ENCODE measurements around the gene EIF3J.
"Not testable (repeated sequence)": the region's sequence is repeated elsewhere in the genome, so short reads cannot be mapped to it uniquely, and the experiment has no call there.

Gene EIF3J

DNA sequence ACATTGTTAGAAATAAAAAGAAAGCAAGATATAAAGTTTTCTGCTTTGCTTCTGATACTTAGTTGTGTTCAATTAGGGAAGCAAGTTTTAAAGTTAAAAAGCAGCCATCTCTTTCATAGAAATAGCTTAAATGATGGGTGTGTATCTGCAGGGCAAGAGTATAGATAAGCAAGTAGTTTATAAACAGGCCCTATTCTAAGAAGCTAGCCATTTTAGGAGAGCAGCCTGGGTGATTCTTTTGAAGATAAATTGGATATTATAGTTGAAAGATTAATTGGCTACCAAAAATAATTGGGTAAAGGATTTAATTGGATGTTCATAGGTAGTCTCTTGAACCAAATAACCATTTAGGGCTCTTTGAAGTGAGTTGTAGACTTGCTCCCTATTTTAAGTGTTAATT lies 5.6 kb downstream of the EIF3J start:
- no peak for DNase-seq

DNA sequence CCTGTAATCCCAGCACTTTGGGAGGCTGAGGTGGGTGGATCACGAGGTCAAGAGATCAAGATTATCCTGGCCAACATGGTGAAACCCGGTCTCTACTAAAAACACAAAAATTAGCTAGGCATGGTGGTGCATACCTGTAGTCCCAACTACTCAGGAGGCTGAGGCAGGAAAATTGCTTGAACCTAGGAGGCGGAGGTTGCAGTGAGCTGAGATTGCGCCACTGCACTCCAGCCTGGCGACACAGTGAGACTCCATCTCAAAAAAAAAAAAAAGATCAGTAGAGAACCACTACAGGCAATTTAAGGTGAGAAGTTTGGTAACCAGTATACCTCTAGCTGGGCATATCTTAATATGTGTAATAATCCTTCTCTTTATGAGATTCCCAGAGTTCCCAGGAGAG lies 7.8 kb downstream of the EIF3J start:
- not testable (repeated sequence) for DNase-seq

DNA sequence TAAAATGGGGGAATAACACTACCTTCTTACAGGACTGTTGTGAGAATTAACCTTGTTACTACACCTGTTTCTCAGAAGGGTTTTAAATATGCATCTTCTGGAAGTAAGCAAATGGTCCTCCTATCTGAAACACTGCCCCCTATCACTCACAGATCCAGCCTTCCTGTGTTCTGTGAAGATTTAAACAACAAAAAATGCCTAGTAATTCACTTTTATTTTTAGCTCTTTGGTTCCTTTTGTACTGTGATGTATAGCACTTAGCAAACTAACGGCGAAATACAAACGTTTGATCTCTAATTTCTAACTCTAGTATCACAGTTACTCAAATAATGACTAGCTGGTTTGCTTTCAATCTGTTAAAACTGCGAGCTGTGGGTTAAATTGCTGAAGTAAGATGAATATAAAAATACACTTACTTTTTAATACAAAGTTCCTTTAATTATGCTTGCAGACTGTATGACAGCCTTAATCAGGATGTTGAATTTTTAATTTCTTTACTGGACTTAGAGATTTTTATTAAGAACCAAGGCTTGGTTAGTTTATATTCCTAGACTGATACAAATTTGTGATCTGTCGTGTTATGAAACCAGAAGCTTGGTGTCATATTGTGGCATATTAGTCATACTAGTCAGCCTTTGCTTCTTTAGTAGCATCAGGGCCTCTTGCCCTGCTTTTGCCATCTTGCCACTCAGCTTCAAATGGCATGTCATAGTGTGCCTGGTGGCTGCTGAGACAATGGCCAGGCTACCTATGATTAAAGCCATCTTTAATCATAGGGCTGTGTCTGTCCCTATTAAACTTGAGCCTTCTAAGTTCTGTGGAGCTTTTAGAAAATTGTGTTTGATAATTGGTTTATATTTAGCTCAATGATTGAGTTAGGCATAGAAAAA lies 9.2 kb downstream of the EIF3J start:
- DNase-seq = peak; percentile 77

DNA sequence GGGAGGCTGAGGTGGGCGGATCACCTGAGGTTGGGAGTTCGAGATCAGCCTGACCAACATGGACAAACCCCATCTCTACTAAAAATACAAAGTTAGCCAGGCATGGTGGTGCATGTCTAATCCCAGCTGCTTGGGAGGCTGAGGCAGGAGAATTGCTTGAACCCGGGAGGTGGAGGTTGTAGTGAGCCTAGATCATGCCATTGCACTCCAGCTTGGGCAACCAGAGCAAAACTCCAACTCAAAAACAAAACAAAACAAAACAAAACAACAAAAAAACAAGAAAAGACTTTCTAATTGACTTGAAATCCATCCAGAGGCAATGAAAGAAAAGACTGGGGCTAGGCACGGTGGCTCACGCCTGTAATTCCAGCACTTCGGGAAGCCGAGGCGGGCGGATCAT lies 12.2 kb downstream of the EIF3J start:
- not testable (repeated sequence) for DNase-seq

DNA sequence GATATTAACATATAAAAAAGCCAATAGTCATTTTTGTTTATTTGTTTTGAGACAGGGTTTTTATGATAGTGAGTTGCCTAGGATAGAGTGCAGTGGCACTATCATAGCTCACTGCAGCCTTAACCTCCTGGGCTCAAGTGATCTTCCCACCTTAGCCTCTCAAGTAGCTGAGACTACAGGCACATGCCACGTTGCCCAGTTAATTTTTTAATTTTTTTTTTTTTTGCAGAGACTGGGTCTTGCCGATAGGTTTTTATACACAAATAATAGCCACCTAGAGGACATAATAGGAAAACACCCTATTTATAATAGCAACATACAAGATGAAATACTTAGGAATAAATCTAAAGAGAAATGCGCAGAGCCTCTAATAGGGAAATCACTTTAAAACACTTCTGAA lies 13.3 kb downstream of the EIF3J start:
- no peak for DNase-seq

DNA sequence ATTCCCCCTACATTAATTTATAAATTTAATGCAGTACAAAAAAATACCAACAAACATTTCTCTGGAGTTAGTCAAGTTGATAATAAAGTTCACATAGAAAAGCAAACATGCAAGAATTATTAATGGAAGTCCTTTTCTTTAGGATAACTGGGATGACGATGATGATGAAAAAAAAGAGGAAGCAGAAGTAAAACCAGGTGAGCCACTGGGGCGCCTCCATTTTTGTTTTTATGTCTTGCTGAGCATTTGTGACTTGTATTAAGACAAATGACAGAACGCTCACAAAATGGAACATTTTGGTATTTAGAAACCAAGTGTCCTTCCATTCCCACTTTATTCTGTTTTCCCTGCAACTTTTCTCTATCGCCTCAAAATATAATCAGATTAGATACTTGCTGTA lies 13.8 kb downstream of the EIF3J start:
- DNase-seq = no peak

DNA sequence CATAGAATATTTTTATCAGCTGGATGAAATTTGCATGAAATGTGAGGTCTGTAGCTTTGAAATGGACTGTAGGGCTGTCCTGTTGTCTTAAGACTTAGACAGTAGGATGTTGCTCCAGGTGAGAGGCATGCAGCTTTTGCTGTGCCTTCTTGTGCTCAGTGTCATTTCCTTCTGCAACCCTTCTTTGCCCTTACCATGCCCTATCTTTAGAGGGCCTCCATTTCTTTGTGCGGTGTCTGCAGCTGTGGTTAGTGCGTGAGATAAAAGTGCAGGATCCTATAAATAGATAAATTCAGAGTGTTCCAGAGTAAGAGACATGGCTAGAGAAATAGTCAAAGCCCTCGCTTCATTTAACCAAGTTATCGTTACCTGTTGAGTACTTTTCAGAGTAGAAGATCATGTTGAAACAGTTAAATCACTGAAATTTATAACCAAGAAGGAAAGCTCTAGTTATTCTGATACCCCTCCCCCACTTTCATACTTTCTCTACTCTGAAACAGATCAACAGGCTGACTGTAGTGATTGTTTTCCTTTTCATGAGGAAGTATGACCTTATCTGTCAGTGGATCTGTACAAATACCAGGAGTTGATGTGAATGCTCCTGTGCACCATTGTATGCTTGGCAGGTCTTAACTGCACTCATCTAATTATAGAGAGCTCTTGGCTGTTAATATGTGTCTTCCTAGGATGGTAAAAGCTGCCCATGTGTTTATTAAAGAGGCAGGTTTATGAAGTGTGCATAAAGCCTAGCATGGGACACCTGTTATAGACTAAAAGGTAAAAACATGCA lies 18.2 kb downstream of the EIF3J start:
- no peak for DNase-seq

DNA sequence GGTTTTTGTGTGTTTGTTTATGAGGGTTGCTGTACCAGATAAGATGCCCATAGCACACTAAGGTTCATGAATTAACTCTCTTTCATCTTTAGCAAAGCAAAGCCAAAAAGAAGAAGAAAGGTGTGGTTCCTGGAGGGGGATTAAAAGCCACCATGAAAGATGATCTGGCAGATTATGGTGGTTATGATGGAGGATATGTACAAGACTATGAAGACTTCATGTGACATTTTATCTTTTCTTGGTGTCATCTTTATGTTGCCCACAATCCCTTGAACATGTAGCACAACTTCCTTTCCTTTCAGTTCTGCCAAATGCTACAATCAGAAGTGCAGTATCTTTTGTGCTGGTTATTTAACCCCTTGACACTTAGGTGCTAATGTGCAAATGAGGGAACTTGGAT lies 24.0 kb downstream of the EIF3J start:
- DNase-seq = not testable (repeated sequence)

DNA sequence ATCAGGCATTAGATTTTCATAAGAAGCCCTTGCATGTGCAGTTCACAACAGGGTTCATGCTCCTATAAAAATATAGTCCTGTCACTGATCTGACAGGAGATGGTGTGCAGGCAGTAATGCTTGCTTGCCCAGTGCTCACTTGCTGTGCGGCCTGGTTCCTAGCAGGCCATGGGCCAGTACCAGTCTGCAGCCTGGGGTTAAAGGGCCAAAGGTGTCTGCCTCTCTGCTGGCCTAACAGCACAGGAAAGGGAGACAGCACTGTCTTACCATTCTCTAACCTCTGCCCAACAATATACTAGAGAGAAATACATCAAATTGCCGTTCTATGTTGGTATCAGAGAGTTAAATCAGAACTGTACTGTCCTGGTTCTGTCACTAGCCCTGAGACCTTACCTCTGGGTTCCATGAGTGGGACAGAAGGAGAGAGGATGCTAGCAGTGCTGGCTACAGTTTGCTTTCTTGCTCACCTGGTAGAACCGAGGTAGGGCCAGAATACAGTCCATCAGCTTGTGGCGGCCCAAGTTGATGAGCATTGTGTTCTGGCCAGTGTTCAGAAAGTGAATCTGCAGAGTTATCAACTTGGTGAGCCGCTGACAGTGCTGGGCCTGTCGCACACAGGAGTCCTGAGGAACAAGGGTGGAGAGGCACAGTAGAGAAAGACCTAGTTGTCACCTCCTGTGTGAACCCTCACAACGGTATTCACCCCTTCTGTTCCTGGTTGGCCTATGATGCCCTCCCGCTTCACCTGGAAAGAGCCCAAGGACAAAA lies 28.6 kb downstream of the EIF3J start:
- no peak for DNase-seq

DNA sequence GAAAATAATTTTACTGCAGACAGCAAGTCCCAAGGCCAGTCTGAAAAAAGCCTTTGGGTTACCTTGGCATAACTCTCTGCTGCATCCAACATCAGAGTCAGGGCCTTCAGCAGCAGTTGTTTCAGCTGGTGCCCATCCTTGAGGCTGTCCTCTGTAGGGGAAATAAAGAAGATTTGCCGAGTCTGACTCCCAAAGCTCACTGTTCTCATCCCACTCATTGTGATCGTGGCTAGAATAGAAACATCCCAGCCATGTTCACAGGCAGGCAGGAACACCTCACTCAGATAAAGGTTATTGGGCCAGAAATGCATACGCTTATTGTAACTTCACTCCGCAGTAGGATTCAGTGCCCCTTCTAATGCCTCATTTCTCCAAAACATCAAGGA lies 29.2 kb downstream of the EIF3J start:
- no peak for DNase-seq

DNA sequence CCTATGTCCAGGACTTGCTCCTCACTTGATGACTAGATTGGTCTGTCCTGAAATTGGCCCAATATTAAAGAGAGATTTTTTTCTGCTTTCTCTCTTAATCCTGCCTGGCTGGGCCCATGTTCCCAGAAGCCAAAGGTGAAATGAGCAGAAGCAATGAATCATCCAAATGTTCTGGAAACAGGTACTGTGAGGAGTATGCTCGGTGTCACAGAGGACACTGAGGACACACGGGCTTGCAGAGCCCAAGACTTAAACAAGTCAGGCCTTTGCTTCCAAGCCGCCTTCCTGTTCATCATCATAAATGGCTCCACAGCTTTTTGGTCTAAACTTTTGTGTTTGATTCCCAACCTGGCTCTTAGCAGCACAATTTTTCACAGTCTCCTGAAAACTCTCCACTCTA lies 31.4 kb downstream of the EIF3J start:
- no peak for DNase-seq

DNA sequence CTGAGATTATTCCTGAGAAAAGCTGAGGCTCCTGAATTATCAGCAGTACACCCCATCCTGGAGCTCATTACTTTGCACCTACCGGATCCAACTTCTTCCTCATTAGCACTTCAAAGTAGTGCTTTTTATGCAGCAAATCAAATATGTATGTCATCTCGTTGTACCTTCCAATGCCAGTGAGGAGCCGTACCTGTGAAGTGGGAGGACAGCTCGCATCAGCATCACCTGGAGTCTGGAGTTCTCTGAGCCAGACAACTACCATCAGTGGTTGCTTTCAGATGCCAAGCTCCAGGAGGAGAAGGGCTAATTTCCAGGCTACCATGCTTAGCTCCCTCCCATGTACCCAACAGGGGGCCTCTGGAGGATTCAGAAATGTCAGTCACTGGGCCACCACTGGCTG lies 32.4 kb downstream of the EIF3J start:
- DNase-seq = no peak

DNA sequence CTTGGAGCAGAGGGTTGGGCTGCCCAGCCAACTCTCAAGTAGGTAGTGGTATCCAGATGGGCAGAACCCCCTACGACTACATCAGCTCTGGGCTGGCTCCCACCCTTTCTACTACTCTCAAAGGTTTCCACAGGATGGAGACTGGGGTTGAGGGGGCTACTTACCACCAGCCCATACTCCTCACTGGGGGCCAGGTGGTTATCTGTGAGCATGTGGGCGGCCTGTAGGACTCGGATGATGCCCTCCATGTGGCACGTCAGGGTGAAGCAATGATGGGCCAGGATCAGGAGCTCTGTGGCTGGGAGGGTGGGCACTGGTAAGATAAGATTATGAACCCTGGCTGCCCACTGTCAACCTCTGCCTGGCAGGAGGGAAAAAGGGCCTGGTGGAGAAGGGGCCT lies 33.4 kb downstream of the EIF3J start:
- DNase-seq = no peak

DNA sequence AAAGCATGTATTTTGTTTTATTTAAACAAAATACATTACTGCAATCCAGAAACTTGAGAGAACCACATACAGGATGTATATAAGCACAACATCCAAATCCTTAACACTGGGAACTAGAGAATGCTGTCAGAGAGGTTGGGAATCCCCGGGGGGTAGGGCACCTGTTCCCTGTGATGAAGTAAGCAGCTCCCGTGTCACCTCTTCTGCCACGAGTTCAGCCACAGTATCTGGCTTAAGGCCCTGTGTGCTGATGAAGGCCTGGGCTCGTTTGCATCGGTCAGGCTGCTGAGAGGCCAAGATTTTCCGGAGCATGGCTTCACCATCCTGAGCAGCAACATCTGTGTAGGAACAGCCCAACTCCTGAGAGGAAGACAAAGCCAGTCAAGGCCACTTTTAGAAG lies 36.4 kb downstream of the EIF3J start:
- no peak for DNase-seq

DNA sequence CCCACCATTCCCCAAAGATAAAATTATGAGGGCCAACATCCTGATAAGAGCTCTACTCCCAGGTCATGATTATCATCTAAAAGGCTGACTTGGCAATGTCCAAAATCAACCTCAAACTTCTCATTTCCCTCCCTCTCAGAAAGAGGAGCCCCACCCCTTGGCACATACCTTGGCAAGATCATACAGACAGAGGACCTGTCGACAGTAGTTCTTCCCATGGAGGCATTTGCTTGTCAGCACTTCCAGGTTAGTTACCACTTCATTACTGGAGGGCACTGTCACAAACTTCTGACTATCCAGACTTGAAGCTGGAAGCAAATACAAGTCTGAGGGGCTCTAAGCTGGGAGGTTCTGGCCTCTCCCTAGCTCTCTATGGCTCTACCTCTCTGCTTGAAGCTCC lies 37.8 kb downstream of the EIF3J start:
- no peak for DNase-seq

DNA sequence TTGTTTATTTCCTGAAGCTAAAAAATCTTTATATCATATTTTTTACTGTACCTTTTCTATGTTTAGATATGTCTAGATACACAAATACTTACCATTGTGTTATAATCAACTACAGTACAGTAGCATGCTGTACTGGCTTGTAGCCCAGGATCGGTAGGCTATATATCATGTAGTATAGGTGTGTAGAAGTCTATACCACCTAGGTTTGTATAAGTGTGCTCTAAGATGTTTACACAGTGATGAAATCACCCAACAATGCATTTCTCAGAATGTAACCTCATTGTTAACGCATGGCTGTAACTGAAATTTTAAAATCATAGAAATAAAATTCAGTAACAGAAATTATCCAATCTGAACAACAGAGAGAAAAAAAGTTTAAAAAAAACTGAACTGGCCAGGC lies 43.2 kb downstream of the EIF3J start:
- DNase-seq = no peak

DNA sequence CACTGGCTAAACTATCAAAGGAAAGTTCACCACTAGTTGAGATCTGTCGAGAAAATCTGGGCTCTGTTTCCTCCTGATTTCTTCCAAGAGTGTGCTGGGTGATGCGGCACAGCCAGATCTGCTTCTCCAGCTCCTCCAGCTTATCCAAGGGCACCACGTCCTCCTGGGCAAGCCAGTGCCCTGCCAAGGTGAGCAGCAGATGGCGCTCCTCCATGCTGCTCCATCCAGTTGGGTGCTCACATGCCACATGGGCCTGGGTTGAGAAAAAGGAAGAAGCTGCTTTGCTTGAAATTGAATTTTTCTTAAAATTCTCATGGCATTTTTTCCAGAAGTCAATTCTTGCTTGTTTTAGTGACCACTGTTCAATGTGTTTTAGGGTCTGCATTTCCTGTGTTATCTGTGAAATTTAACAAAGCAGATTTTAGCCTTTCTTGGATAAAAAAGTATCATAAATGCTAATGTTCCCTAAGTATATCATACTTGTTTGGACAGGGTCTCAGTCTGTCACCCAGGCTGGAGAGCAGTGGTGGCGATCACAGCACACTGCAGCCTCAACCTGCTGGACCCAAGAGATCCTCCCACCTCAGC lies 47.3 kb downstream of the EIF3J start:
- peak; percentile 85 for DNase-seq

DNA sequence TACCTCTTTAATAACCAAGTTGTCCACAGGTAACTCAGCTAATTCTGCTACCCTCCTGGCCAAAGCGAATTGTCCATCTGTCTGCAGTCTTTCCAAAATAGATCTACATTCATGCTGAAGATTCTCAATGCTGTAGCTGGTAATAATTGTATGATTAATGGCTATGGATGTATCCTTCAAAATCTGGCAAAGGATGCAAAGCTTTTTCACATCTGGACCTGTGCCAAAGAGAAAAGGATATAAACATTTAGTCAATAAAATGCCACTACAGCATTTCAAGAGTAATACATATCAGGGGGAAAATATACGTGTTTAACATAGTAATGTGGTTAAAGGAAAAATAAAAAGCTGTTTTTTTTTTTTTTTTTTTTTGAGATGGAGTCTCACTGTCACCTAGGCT lies 48.7 kb downstream of the EIF3J start:
- DNase-seq = no peak

DNA sequence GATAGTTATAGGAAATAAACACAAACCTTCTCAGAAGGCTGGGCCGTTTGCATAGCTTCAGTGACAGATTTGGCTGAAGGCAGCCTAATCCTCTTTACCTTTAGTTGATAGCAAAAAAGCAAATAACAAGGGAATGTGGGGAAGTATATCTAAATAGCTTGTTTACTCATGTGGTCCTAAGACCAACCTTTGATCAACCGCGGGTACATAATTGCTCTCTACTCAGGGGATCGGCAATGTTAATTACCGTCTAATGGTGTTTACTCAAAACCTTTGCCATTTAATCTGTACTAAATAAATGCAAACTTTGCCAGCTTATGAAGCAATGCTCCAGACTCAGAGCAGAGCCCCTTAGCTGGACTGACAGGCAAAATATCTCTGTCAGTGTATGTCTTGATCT lies 51.6 kb downstream of the EIF3J start:
- no peak for DNase-seq

DNA sequence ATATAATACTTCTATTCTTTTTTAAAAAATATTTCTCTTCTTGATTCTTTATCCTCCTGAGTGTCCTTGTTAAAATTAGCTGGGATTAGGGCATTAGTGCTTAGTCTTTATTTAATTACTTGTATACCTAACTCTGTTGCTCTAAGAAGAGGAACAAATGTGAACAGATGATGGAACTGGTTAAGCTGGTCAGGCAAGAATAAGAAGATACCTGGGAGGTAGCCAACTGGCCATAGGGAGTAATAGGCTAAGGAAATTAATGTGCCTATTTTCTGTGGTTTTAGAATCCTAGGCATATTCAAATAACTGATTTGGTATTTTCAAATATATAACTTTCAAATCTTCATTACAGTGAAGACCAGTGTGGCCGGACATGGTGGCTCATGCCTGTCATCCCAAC lies 54.4 kb downstream of the EIF3J start:
- no peak for DNase-seq

DNA sequence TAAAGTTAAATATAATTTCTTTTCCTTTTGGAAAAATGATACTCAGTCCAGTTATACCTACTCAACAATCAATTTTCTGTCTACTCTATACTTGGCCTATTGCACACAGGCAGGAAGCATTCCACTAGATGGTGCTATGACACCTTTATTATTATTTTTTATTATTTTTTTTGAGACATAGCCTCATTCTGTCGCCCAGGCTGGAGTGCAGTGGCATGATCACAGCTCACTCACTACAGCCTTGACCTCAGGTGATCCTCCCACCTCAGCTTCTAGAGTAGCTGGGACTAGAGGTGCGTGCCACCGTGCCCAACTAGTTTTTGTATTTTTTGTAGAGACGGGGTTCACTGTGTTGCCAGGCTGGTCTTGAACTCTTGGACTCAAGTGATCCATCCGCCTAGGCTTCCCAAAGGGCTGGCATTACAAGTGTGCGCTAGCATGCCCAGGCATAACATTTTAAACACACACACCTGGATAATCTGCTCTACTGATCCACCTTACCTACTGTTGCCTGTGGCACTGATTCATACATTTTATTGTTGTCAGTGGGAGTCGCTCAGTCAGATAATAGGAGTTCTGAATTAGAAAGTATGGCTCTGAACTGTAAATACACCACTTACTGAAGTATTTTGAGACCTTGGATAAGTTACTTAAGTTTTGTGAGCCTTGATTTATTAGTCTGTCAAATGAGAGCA lies 56.2 kb downstream of the EIF3J start:
- DNase-seq = no peak

DNA sequence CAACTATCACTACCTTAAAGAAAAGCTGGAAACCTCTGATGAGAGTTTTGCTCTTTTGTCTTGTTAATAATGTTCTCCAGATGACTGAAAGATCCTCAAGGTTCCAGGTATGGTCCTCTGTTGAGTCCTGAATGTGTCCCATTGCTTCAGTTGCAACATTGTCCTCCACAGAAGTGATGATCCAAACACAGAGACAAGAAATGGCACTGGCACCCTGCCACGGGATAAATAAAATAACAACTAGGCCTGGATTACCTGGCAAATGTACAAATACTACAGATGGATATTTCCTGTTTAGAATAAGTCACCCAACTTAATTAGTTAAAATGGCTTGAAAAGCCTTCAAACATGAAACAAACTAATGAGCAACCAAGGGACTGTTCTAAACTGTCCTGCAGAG lies 58.3 kb downstream of the EIF3J start:
- DNase-seq = no peak
